Endothelial cell of umbilical vein (primary cell): ENCODE results near the gene RPL41.

Experiments used
- CTCF ChIP-seq, 2 donors: IDR thresholded peaks; 1 replicate in 1 of 2; 2 replicates in 1 of 2; pipeline ENCODE4 v1.5.1; 2011; ENCODE audit warnings: low read length in 2 of 2, mild to moderate bottlenecking in 2 of 2, moderate library complexity in 2 of 2, control low read depth in 1 of 2, inconsistent platforms in 1 of 2, low read depth in 1 of 2; ENCODE audit not compliant: insufficient read depth in 1 of 2; ENCODE audit errors: extremely low read depth in 1 of 2
- EZH2 ChIP-seq: IDR thresholded peaks from 2 replicates; pipeline ENCODE4 v1.6.1; 2012; ENCODE audit warnings: borderline replicate concordance, low read depth, mild to moderate bottlenecking, moderate library complexity, low read length, inconsistent platforms; ENCODE audit not compliant: severe bottlenecking
- FOS ChIP-seq: IDR thresholded peaks from 2 replicates; pipeline ENCODE4 v1.6.1; 2011; ENCODE audit warnings: mild to moderate bottlenecking, low read length, moderate library complexity, borderline replicate concordance; ENCODE audit not compliant: insufficient read depth
- GATA2 ChIP-seq: IDR thresholded peaks from 2 replicates; pipeline ENCODE4 v1.7.0; 2011; ENCODE audit warnings: low read depth, mild to moderate bottlenecking, moderate library complexity, mixed read lengths, low read length; ENCODE audit not compliant: insufficient read length, insufficient read depth
- JUN ChIP-seq: IDR thresholded peaks from 2 replicates; pipeline ENCODE4 v1.6.1; 2011; ENCODE audit warnings: borderline replicate concordance, low read depth; ENCODE audit not compliant: insufficient read length, insufficient read depth
- MAX ChIP-seq: IDR thresholded peaks from 2 replicates; pipeline ENCODE4 v1.6.1; 2011; ENCODE audit not compliant: insufficient read depth, insufficient read length
- MYC ChIP-seq: IDR thresholded peaks from one replicate; pipeline ENCODE4 v1.6.1; 2011; ENCODE audit warnings: mild to moderate bottlenecking, low read depth, low read length
- POLR2A ChIP-seq: IDR thresholded peaks from 2 replicates; pipeline ENCODE4 v1.6.1; 2012; ENCODE audit warnings: low read depth, mild to moderate bottlenecking, control low read depth, low read length
- POLR2AphosphoS5 ChIP-seq: IDR thresholded peaks from 2 replicates; pipeline ENCODE4 v1.6.1; 2012; ENCODE audit warnings: low read depth, mild to moderate bottlenecking, control low read depth, low read length, moderate library complexity; ENCODE audit not compliant: insufficient read depth

- TF ChIP-seq EZH2 = no peak
- TF ChIP-seq CTCF (IDR thresholded peaks at IDR 0.05; ENCODE audit: extremely low read depth in 1 of 2, insufficient read depth in 1 of 2, low read depth in 1 of 2, low read length in 2 of 2) = no peak
- TF ChIP-seq MAX = no peak
- TF ChIP-seq POLR2AphosphoS5 = no peak
- no peak for TF ChIP-seq POLR2A
- TF ChIP-seq GATA2 = no peak
- TF ChIP-seq JUN = no peak
- TF ChIP-seq MYC = no peak
- no peak for TF ChIP-seq FOS
Measured at GRCh38 chr12:56082382-56082781, 34.1 kb upstream of the RPL41 start.
